ENCODE measurements around the gene TINCR.

DNA sequence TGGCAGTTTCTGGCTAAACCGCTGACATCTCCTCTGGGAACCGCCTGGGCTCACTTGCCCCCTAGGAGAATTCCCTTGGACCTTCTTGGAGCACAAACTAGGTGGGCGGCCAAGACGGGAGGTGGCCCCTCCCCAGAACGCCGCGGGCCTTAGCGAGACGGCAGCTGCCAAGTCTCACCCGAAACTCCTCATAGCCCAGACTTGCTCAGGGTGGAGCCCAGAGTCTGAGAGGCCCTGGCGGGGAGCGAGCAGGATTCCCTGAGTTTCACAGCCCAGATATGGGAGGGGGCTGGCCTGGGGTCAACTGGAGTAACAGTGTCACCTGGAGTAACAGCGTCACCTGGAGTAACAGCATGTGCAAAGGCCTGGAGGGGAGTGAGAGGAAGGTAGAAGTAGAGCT, 10.1 kb downstream of the TINCR start:
- TF ChIP-seq SMC3 (conservative IDR thresholded peaks at IDR 0.05; ENCODE audit: poor library complexity) (no peak), EP300 (conservative IDR thresholded peaks at IDR 0.05; ENCODE audit: poor library complexity, severe bottlenecking) (no peak), POLR2AphosphoS5 (IDR thresholded peaks at IDR 0.05) (no peak)
- TF ChIP-seq, protein P1, sequence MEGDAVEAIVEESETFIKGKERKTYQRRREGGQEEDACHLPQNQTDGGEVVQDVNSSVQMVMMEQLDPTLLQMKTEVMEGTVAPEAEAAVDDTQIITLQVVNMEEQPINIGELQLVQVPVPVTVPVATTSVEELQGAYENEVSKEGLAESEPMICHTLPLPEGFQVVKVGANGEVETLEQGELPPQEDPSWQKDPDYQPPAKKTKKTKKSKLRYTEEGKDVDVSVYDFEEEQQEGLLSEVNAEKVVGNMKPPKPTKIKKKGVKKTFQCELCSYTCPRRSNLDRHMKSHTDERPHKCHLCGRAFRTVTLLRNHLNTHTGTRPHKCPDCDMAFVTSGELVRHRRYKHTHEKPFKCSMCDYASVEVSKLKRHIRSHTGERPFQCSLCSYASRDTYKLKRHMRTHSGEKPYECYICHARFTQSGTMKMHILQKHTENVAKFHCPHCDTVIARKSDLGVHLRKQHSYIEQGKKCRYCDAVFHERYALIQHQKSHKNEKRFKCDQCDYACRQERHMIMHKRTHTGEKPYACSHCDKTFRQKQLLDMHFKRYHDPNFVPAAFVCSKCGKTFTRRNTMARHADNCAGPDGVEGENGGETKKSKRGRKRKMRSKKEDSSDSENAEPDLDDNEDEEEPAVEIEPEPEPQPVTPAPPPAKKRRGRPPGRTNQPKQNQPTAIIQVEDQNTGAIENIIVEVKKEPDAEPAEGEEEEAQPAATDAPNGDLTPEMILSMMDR (IDR thresholded peaks at IDR 0.05; ENCODE audit: poor library complexity, severe bottlenecking): no peak
- TF ChIP-seq, protein P2, sequence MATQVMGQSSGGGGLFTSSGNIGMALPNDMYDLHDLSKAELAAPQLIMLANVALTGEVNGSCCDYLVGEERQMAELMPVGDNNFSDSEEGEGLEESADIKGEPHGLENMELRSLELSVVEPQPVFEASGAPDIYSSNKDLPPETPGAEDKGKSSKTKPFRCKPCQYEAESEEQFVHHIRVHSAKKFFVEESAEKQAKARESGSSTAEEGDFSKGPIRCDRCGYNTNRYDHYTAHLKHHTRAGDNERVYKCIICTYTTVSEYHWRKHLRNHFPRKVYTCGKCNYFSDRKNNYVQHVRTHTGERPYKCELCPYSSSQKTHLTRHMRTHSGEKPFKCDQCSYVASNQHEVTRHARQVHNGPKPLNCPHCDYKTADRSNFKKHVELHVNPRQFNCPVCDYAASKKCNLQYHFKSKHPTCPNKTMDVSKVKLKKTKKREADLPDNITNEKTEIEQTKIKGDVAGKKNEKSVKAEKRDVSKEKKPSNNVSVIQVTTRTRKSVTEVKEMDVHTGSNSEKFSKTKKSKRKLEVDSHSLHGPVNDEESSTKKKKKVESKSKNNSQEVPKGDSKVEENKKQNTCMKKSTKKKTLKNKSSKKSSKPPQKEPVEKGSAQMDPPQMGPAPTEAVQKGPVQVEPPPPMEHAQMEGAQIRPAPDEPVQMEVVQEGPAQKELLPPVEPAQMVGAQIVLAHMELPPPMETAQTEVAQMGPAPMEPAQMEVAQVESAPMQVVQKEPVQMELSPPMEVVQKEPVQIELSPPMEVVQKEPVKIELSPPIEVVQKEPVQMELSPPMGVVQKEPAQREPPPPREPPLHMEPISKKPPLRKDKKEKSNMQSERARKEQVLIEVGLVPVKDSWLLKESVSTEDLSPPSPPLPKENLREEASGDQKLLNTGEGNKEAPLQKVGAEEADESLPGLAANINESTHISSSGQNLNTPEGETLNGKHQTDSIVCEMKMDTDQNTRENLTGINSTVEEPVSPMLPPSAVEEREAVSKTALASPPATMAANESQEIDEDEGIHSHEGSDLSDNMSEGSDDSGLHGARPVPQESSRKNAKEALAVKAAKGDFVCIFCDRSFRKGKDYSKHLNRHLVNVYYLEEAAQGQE (IDR thresholded peaks at IDR 0.05; ENCODE audit: borderline replicate concordance): no peak

All from neural cell (in vitro differentiated cells).